GM10248 (cell line): Measurements from ENCODE around the gene YY1.
A peak's percentile ranks its signal among the peaks of the same experiment; 100 is the strongest.

Source experiments
- CTCF ChIA-PET: fragments of 300-600 bp; sonication (Branson Sonifier 250); formaldehyde crosslinking; extraction: SDS; loops from one replicate; lab custom pipeline; 2021; ENCODE audit warnings: antibody characterized with exemption; lab: Yijun Ruan, JAX
- POLR2A ChIA-PET: fragments of 350-650 bp; sonication (Branson Sonifier 250); formaldehyde crosslinking; extraction: SDS; loops from one replicate; lab custom pipeline; 2020; ENCODE audit warnings: antibody characterized with exemption; lab: Yijun Ruan, JAX
- DNase-seq: peaks from one replicate; pipeline ENCODE4 v3.0.0; 2012; ENCODE audit errors: extremely low spot score
- CTCF ChIP-seq: IDR thresholded peaks from 2 replicates; pipeline ENCODE4 v1.5.1; 2012; ENCODE audit warnings: mild to moderate bottlenecking, low read depth; ENCODE audit errors: extremely low read depth, missing control alignments, control extremely low read depth

Gene YY1

GRCh38 chr14:100288382-100289185 is 49.6 kb downstream of the YY1 start:
- TF ChIP-seq CTCF: no peak
- ChIA-PET CTCF (interaction anchor here (1.0 to 7.0 kb wide), 3 partner anchors 9 to 16 kb away, joined by 3 to 121 read pairs (median 4); no protein-coding TSS in a partner anchor), POLR2A (interaction anchor here (0.6 kb wide), 1 partner anchor 16 kb away, joined by 3 read pairs; no protein-coding TSS in a partner anchor)
- DNase-seq: no peak

- DNase-seq: peak; percentile 22
- TF ChIP-seq CTCF: no peak
- POLR2A ChIA-PET: no interaction called here
- CTCF ChIA-PET: interaction anchor here (0.6 to 2.5 kb wide), 4 partner anchors 11 to 93 kb away, joined by 3 to 8 read pairs (median 3); no protein-coding TSS in a partner anchor
Observed at GRCh38 chr14:100289916-100290606, 51.1 kb downstream of the YY1 start.

GRCh38 chr14:100290607-100291304 is 51.8 kb downstream of the YY1 start:
- CTCF ChIA-PET: interaction anchor here (0.6 to 2.5 kb wide), 4 partner anchors 12 to 92 kb away, joined by 3 to 8 read pairs (median 3); no protein-coding TSS in a partner anchor
- TF ChIP-seq CTCF: no peak
- POLR2A ChIA-PET: no interaction called here
- no peak for DNase-seq

GRCh38 chr14:100291305-100292075 is 52.5 kb downstream of the YY1 start:
- CTCF ChIA-PET: interaction anchor here (2.5 kb wide), 1 partner anchor 86 kb away, joined by 8 read pairs; no protein-coding TSS in a partner anchor
- POLR2A ChIA-PET: no interaction called here
- TF ChIP-seq CTCF: no peak
- no peak for DNase-seq

- DNase-seq: no peak
- no peak for TF ChIP-seq CTCF
- CTCF ChIA-PET: interaction anchor here (1.5 to 9.7 kb wide), 2 partner anchors 7 to 85 kb away, joined by 3 to 121 read pairs; no protein-coding TSS in a partner anchor
- POLR2A ChIA-PET: no interaction called here
Observed at GRCh38 chr14:100292301-100292775, 53.4 kb downstream of the YY1 start.
